ENCODE data around the gene SPATS1.

SPATS1 gene, protein sequence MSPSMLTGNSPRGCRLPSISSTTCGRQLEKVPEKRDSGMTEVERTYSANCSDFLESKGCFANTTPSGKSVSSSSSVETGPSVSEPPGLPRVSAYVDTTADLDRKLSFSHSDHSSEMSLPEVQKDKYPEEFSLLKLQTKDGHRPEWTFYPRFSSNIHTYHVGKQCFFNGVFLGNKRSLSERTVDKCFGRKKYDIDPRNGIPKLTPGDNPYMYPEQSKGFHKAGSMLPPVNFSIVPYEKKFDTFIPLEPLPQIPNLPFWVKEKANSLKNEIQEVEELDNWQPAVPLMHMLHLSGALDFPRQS

DNA sequence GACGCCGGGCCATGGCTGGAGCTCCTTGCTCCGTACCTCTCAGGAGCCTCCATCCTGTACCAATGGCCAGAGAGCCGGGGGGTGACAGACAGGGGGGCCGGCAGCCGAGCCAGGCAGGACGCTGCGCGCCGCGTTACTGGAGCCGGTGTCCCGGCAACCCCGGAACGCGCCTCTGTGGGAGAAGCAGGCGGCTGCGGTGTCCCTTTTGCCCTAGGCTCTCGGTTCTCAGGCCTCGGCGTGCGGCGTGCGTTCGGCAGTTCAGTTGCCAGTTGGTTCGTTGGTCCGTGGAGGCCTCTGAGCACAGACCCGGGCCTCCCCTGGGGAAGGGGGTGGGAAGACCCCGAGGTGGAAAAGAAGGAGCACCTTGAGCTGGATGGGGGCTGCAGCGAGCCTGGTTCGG, at the start of gene SPATS1:
Gene SPATS1 (plus strand): TSS at position 162 of the 400 bp plus-strand sequence. CDS start 446 bp downstream, outside the sequence.
- no peak for DNase-seq (ENCODE audit: low read depth in 1 of 2, low spot score in 1 of 2)
- in situ Hi-C loops (cut with HindIII; ENCODE audit: low pct_unique_long_range_greater_than_20kb, low sequenced_read_pairs): no loop called here
- TF ChIP-seq JUND (IDR thresholded peaks at IDR 0.05; ENCODE audit: low read depth): no peak

DNA sequence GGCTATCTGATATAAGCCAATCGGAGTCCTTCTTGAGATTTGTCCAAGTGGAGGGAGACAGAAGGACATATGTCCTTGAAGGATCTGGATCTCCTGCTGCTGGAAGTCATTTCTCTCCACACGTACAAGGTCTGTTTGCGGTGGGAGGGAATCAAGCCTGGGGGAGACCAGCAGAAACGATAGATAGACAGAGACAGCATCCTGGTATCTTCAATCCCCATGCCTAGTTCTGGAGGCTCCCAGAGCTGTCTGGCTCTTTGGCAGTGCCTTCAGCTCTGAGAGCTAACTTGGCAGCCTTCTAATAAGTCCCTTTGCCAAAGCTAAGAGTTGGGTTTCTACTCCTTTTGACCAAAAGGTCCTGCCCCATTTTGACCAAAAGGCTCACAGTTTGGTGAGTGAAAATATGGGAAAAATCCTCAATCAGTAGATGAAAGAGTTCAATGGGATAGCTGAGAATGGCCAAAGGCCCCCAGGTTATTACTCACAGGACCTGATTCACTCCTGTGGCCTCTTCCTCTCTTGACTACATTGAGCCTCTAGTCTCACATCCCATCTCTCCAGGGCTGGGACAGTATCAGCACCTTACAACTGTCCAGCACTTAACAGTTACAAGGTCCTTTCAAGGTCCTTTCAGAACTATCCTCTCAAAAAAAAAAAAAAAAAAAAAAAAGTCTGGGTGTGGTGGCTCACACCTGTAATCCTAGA, 49.6 kb upstream of the SPATS1 start:
- DNase-seq (ENCODE audit: low read depth in 1 of 2, low spot score in 1 of 2): no peak
- no peak for TF ChIP-seq JUND (IDR thresholded peaks at IDR 0.05; ENCODE audit: low read depth)
- in situ Hi-C loops (cut with HindIII; ENCODE audit: low pct_unique_long_range_greater_than_20kb, low sequenced_read_pairs): no loop called here

DNA sequence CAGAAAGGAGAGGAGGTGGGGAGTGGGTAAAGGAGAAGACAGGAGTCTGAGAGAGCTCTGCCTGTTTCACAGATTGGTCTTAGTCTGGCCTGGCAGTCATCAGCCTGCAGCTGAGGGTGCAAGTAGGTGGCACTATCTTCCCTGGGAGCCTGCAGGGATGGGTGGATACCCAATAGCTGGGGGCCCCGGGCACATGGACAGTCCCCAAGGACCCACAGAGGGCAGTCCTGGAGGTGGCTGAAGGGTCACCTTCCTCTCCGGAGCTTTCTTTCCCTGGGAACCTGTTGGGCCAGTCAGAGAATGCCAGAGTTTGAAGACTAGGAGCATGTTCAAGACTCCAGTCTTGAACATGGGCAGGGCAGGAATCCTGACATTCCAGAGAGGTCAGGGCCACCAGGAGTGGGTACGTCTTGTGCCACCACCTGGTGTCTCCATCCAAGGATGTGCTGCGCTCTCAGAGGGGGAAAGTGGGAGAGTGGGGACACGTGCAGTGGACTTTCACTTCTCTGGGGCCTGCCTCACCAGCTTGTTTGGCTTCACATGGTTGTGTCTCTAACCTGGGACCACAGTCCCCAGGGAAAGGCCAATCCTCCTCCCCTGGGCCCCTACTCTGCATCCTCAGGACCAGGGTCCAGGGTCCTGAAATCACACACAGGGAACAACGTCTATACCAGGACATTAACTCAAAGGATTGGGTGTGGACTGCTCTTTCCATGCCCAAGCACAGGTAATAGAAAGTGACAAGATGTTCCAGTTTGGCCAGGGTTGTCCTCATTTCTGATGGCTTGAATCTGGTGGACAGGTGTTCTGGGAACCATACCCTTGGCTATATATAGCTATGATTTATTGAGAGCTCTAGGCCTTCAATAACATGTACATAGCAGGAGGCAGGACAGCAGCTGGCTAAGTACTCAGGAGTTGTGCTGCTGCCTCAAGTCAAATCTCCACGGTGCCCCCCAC, 47.3 kb upstream of the SPATS1 start:
- TF ChIP-seq JUND (IDR thresholded peaks at IDR 0.05; ENCODE audit: low read depth): no peak
- in situ Hi-C loops (cut with HindIII; ENCODE audit: low pct_unique_long_range_greater_than_20kb, low sequenced_read_pairs): no loop called here
- no peak for DNase-seq (ENCODE audit: low read depth in 1 of 2, low spot score in 1 of 2)

DNA sequence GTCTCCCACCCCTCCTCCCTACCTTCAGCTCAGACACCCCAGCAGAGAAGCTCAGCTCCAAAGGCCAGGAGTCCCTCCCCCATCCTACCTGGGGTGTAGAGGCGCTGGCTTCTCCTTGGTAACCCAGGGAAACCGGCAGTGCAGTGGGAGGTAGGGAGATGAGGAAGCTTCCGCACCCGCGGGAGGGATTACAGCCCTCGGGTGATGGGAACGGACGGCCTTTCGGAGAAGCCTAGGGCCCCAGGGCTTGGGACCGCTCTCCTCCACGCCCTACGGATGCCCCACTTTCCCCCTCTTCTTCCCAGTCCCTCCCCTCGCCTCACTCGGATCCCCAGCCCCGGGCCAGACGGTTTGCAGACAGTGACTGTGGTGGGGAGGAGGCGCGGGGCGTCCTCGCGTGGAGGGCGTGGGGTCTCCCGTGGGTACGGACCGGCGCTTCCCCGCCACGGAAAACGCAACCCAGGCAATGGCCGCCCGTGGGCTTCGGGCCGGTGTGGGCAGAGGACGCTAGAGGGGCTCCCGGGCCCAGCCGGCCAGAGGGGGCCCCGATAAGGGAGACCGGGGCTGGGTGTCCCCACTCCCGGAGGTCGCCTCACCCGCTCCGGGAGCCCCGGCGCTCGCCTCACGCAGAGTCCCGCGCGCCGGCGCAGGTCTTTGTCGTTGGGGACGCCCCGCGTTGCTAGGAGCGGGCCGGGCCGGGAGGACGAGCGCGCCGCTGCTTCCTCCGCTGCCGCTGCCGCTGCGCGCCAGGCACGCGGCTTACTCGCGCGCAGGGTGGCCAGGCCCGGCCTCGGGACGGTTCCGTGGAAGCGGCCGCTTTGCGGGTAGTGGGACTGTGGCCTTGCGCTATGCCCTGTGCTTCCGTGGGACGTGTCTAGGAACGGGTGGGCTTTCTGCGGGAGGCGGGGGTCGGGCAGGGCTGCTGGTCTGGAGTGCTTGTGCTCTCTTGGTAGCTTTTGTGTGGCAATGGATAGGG, 45.1 kb upstream of the SPATS1 start:
- peak; percentile 57 to 60 for DNase-seq (ENCODE audit: low read depth in 1 of 2, low spot score in 1 of 2)
- no peak for TF ChIP-seq JUND (IDR thresholded peaks at IDR 0.05; ENCODE audit: low read depth)

DNA sequence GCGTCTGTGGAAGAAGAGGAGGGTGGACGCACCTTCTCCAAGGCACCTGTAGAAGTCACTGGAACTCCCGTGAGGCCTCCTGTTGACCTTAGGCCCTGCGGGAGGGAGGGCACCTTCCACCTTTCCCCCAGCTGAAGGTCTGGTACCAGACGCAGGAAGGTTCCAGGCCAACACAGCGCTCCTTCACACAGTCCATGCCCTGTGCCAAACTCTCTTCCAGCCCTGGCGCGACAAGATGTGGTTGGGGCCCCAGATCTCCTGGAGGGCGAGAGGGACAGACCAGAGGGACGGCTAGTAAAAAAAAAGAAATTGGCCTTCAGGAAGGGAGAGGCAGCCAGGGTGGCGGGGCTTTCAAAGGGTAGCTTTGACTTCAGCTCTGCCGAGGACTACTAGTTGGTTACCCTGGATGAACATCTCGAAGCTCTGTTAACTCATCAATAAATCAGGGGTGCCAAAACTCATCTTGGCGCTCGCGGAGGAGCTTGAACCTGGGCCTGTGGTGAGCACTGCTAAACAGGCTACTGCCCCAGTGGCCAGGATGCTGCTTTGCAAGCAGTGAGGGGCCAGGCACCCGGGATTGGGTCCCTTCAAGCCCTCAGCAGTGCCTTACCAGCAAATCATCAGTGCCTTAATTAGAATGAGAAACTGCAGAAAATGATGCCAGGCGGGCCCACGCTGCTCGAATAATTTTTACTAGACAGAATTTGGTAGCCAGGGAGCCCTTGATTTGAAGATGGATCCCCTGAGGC, 44.2 kb upstream of the SPATS1 start:
- no peak for DNase-seq (ENCODE audit: low read depth in 1 of 2, low spot score in 1 of 2)
- TF ChIP-seq JUND (IDR thresholded peaks at IDR 0.05; ENCODE audit: low read depth): no peak
- in situ Hi-C loops (cut with HindIII; ENCODE audit: low pct_unique_long_range_greater_than_20kb, low sequenced_read_pairs): no loop called here

More for the DNA sequence above, 45.1 kb upstream of the SPATS1 start:
- in situ Hi-C loops (cut with HindIII; ENCODE audit: low pct_unique_long_range_greater_than_20kb, low sequenced_read_pairs): no loop called here

DNA sequence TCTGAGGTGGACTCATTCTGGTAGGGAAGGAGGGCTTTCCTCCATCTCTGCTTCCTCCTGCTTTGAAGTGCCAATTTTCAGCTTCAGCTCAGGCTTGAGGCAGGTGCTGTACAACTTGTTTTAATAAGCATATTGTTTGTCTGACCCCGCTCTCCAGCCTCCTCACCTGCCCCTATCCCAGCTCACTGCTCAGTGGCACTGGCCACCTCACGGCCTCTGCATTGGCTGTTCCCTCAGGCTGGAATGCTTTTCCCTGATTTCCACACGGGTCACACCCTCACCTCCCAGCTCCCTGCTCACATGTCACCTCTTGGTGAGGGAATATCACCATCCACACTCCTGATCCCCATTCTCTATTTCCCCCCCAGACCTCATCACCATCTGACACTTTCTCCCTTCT, 43.6 kb upstream of the SPATS1 start:
- no peak for DNase-seq (ENCODE audit: low read depth in 1 of 2, low spot score in 1 of 2)
- in situ Hi-C loops (cut with HindIII; ENCODE audit: low pct_unique_long_range_greater_than_20kb, low sequenced_read_pairs): no loop called here
- TF ChIP-seq JUND (IDR thresholded peaks at IDR 0.05; ENCODE audit: low read depth): no peak

DNA sequence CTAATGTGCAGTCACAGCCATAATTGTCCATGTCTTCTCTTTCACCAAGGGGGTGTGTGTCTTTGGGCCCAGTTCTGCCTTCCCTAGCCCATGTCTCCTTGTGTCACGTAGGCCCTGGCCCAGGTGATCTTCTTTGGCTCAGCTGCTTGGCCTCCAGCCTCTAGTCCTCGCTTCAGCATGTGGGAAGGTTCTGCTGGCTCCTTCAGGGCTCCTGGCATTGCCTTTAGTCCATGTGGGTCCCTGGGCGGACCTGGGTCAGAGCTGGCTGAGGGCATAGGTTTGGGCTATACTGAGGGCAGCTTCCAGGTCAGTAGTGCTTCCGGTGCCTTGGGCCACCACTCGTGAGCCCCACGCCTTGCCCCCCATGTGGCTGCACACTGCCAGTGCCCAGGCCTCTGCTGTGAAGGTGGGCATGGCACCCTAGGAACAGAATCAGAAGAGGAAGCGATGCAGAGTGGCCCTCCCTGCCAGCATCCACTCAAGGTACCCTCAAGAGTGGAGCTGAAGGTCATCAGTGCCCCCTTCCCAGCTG, 42.1 kb upstream of the SPATS1 start:
- in situ Hi-C loops (cut with HindIII; ENCODE audit: low pct_unique_long_range_greater_than_20kb, low sequenced_read_pairs): no loop called here
- DNase-seq (ENCODE audit: low read depth in 1 of 2, low spot score in 1 of 2): no peak
- no peak for TF ChIP-seq JUND (IDR thresholded peaks at IDR 0.05; ENCODE audit: low read depth)

DNA sequence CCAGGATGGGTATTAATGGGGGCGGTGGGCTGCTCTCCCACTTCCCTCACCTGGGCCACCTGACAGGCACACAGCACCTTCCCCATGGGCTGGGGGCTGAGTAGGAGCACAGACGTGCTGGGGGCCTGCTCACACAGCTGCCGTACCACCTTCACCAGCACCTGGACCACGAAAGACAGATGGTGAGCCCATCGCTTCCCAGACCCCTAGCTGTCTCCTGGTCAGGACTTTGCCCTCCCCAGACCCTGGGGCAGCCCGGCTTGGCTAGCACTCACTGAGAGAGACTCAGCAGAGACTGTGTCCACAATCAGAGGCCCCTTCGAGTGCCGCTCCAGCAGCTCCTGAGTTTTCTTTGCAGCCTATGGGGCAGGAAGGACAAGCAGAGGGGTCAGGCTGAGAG, 41.3 kb upstream of the SPATS1 start:
- DNase-seq (ENCODE audit: low read depth in 1 of 2, low spot score in 1 of 2): no peak
- TF ChIP-seq JUND (IDR thresholded peaks at IDR 0.05; ENCODE audit: low read depth): no peak
- in situ Hi-C loops (cut with HindIII; ENCODE audit: low pct_unique_long_range_greater_than_20kb, low sequenced_read_pairs): no loop called here

DNA sequence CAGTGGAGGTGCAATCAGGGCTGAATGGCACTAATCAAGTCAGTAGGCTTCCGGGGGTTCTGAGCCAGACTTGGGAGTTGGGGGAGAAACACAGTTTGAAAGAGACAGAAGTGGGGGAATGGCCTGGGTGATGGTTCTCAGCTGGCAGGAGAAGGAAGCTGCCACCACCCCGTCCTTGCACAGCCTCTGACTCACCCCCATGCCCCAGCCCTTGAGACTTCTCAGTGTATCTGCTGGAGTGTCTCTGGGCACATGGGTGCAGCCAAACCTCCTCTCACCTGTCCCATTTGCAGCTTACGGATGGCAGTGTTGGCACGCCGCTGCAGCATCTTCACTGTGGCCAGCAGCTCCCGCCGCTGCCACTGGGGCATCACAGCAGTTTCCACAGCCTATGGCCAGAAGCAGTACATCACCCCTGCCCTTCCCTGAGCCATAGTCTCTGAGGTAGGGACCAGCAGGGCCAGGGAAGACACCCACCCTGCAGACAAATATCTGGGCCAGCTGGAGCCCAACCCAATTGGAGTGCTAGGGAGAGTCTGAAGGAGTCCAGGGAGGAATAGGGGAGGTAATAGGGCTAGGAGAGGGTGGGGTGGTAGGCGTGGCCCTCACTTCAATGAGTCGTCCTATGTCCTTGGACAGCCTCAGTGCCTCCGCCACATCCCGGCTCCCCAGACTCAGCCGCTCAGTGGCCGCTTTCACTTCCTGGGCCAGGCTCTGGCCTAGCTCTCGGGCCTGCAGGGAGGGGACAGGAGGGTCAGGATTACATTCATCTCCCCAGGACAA, 40.5 kb upstream of the SPATS1 start:
- no peak for DNase-seq (ENCODE audit: low read depth in 1 of 2, low spot score in 1 of 2)
- in situ Hi-C loops (cut with HindIII; ENCODE audit: low pct_unique_long_range_greater_than_20kb, low sequenced_read_pairs): no loop called here
- TF ChIP-seq JUND (IDR thresholded peaks at IDR 0.05; ENCODE audit: low read depth): no peak

DNA sequence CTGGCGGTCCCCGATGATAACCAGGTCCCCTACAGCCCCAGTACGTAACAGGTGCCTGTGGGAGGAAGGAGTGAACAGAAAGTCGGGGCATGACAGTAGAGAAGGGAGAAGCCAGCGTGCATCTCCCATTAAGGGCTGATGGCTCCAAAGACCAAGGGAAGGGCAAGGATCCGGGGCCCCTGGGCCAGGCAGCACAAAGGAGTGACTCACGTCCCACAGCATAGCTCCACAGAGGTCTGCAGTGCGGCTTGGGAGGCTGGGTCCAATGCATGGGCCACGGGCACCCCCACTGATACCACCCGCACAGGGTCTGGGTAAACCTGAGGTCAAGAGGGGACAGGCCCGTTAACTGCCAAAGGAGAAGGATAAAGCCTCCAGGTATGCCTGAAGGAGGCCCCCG, 39.6 kb upstream of the SPATS1 start:
- no peak for DNase-seq (ENCODE audit: low read depth in 1 of 2, low spot score in 1 of 2)
- TF ChIP-seq JUND (IDR thresholded peaks at IDR 0.05; ENCODE audit: low read depth): no peak
- in situ Hi-C loops (cut with HindIII; ENCODE audit: low pct_unique_long_range_greater_than_20kb, low sequenced_read_pairs): no loop called here

Data from T47D (cell line).